WTC11 (cell line): ENCODE measurements around the gene PUS10. TPM values are rescaled to one million over a fixed set of nuclear protein-coding genes. Genes with fewer than 3 reads are reported as not detected.

Source experiments
- ATAC-seq: fragments of 200-7000 bp; cut with Tn5 transposase; 2 replicates; pipeline ENCODE4 v1.10.0; 2021; ENCODE audit warnings: mild to moderate bottlenecking, moderate library complexity
- CTCF ChIA-PET: fragments of 300-600 bp; sonication (Branson Sonifier 250); formaldehyde crosslinking; loops from one replicate; lab custom pipeline; 2021; ENCODE audit warnings: antibody characterized with exemption; lab: Charles Lee
- POLR2A ChIA-PET: fragments of 350-600 bp; sonication (Branson Sonifier 250); formaldehyde crosslinking; loops from one replicate; lab custom pipeline; 2021; ENCODE audit warnings: antibody characterized with exemption; lab: Charles Lee
- DNase-seq: peaks from one replicate; pipeline ENCODE4 v3.0.0; 2021; ENCODE audit warnings: low spot score
- H3K27ac Mint-ChIP-seq: 2 replicates; pipeline ENCODE4 v1.8.0; 2021; ENCODE audit warnings: mixed read lengths
- H3K27me3 Mint-ChIP-seq: 2 replicates; pipeline ENCODE4 v1.8.0; 2021; ENCODE audit warnings: low read depth, mild to moderate bottlenecking, moderate library complexity, mixed read lengths
- H3K36me3 Mint-ChIP-seq: 2 replicates; pipeline ENCODE4 v1.8.0; 2021; ENCODE audit warnings: mixed read lengths
- H3K4me1 Mint-ChIP-seq: 2 replicates; pipeline ENCODE4 v1.8.0; 2022; ENCODE audit warnings: mixed read lengths
- H3K4me3 Mint-ChIP-seq: 2 replicates; pipeline ENCODE4 v1.8.0; 2021; ENCODE audit warnings: mild to moderate bottlenecking, moderate library complexity, mixed read lengths
- H3K9me3 Mint-ChIP-seq: 2 replicates; pipeline ENCODE4 v1.8.0; 2021; ENCODE audit warnings: mixed read lengths
- ARID4B ChIP-seq: sonication (generic); formaldehyde crosslinking; IDR thresholded peaks from 2 replicates; pipeline ENCODE4 v1.8.0; 2023; ENCODE audit warnings: missing genetic modification reagents, mild to moderate bottlenecking, borderline replicate concordance
- CREB1 ChIP-seq: sonication (generic); formaldehyde crosslinking; IDR thresholded peaks from 2 replicates; pipeline ENCODE4 v1.8.0; 2023; ENCODE audit warnings: mild to moderate bottlenecking, missing genetic modification reagents
- CREM ChIP-seq: sonication (generic); formaldehyde crosslinking; IDR thresholded peaks from 2 replicates; pipeline ENCODE4 v1.8.1; 2022; ENCODE audit warnings: mild to moderate bottlenecking, missing genetic modification reagents, moderate library complexity
- E2F5 ChIP-seq: sonication (generic); formaldehyde crosslinking; IDR thresholded peaks from 2 replicates; pipeline ENCODE4 v1.8.1; 2022; ENCODE audit warnings: mild to moderate bottlenecking, moderate library complexity, missing genetic modification reagents
- FOXP1 ChIP-seq: sonication (generic); formaldehyde crosslinking; IDR thresholded peaks from 2 replicates; pipeline ENCODE4 v1.8.0; 2022; ENCODE audit warnings: missing genetic modification reagents, mild to moderate bottlenecking, moderate library complexity, borderline replicate concordance
- GABPB1 ChIP-seq: sonication (generic); formaldehyde crosslinking; IDR thresholded peaks from 2 replicates; pipeline ENCODE4 v1.8.1; 2023; ENCODE audit warnings: mild to moderate bottlenecking, missing genetic modification reagents
- HMGA2 ChIP-seq: fragments of 250-450 bp; sonication (Bioruptor Pico); IDR thresholded peaks from 2 replicates; pipeline ENCODE4 v1.4.0; 2021; ENCODE audit warnings: mild to moderate bottlenecking, moderate library complexity
- IRF1 ChIP-seq: sonication (generic); formaldehyde crosslinking; IDR thresholded peaks from 2 replicates; pipeline ENCODE4 v1.8.0; 2023; ENCODE audit warnings: missing genetic modification reagents
- IRF2 ChIP-seq: sonication (generic); formaldehyde crosslinking; IDR thresholded peaks from 2 replicates; pipeline ENCODE4 v1.8.0; 2022; ENCODE audit warnings: low read depth, missing genetic modification reagents, borderline replicate concordance
- JAZF1 ChIP-seq: fragments of 250-450 bp; sonication (Bioruptor Pico); IDR thresholded peaks from 2 replicates; pipeline ENCODE4 v1.9.0; 2021; ENCODE audit warnings: moderate library complexity, mild to moderate bottlenecking, inconsistent platforms
- MAX ChIP-seq: sonication (generic); formaldehyde crosslinking; IDR thresholded peaks from 2 replicates; pipeline ENCODE4 v1.8.0; 2022; ENCODE audit warnings: mild to moderate bottlenecking, missing genetic modification reagents
- NR1H2 ChIP-seq: sonication (generic); formaldehyde crosslinking; IDR thresholded peaks from 2 replicates; pipeline ENCODE4 v1.9.0; 2021; ENCODE audit warnings: mild to moderate bottlenecking, moderate library complexity, missing genetic modification reagents
- NR2C2 ChIP-seq: sonication (generic); formaldehyde crosslinking; IDR thresholded peaks from 2 replicates; pipeline ENCODE4 v1.8.0; 2022; ENCODE audit warnings: mild to moderate bottlenecking, missing genetic modification reagents
- SOX15 ChIP-seq: fragments of 250-450 bp; sonication (Bioruptor Pico); IDR thresholded peaks from 2 replicates; pipeline ENCODE4 v1.9.0; 2021; ENCODE audit warnings: mild to moderate bottlenecking
- SP1 ChIP-seq: sonication (generic); formaldehyde crosslinking; conservative IDR thresholded peaks from 2 replicates; pipeline ENCODE4 v1.8.1; 2022; ENCODE audit warnings: missing genetic modification reagents
- STAT6 ChIP-seq: sonication (generic); formaldehyde crosslinking; conservative IDR thresholded peaks from 2 replicates; pipeline ENCODE4 v1.8.1; 2023; ENCODE audit warnings: mild to moderate bottlenecking, low read depth, missing genetic modification reagents, moderate library complexity
- TEAD4 ChIP-seq: sonication (generic); formaldehyde crosslinking; IDR thresholded peaks from 2 replicates; pipeline ENCODE4 v1.8.0; 2022; ENCODE audit warnings: mild to moderate bottlenecking, missing genetic modification reagents
- ZBTB43 ChIP-seq: sonication (generic); formaldehyde crosslinking; IDR thresholded peaks from 2 replicates; pipeline ENCODE4 v1.8.1; 2023; ENCODE audit warnings: mild to moderate bottlenecking, missing genetic modification reagents
- ZNF263 ChIP-seq: sonication (generic); formaldehyde crosslinking; IDR thresholded peaks from 2 replicates; pipeline ENCODE4 v1.8.1; 2022; ENCODE audit warnings: low read depth, mild to moderate bottlenecking, moderate library complexity, missing genetic modification reagents
- ZNF425 ChIP-seq: fragments of 250-450 bp; sonication (Bioruptor Pico); conservative IDR thresholded peaks from 2 replicates; pipeline ENCODE4 v1.9.0; 2021; ENCODE audit warnings: mild to moderate bottlenecking
- ZSCAN18 ChIP-seq: fragments of 250-450 bp; sonication (Bioruptor Pico); IDR thresholded peaks from 2 replicates; pipeline ENCODE4 v2.1.2; 2022; ENCODE audit warnings: mild to moderate bottlenecking, moderate library complexity
- total RNA-seq: library from RNA; stranded (reverse); gene quantifications from 3 replicates; pipeline ENCODE4 v1.2.3, GENCODE V29; 2021

PUS10 gene
- total RNA-seq, 1 experiment from 2014 or later = 2.9 TPM

- TF ChIP-seq IRF1 (no peak), E2F5 (no peak), CREB1 (CRISPR knock-in tag) (no peak), STAT6 (CRISPR knock-in tag) (no peak), NR2C2 (CRISPR knock-in tag) (no peak)
These were observed 11.5 kb upstream of the PUS10 start (continued) for GRCh38 chr2:61029533-61029932.

- Mint-ChIP-seq H3K27ac (0 out of 2 replicates have a peak overlapping the region, but pooled peaks have one; percentile 21), H3K36me3 (peaks cover 14% of the 10 kb centered on the region), H3K4me3 (no peak overlapping the region), H3K9me3 (no peaks in the 10 kb centered on the region), H3K27me3 (no peaks in the 10 kb centered on the region), H3K4me1 (peaks cover 9% of the 10 kb centered on the region)
- DNase-seq (no peak), ATAC-seq (no peak)
- ChIA-PET POLR2A (no interaction called here), CTCF (no interaction called here)
- TF ChIP-seq GABPB1 (CRISPR knock-in tag) (no peak), SP1 (CRISPR knock-in tag) (no peak), ARID4B (CRISPR knock-in tag) (no peak), ZSCAN18 (CRISPR knock-in tag) (no peak), ZBTB43 (CRISPR knock-in tag) (no peak)
These were observed 5.6 kb upstream of the PUS10 start for GRCh38 chr2:61023670-61024069.

GRCh38 chr2:61021228-61021660 lies 3.2 kb upstream of the PUS10 start:
- no peaks in the 10 kb centered on the region for H3K9me3 Mint-ChIP-seq
- TF ChIP-seq JAZF1 (CRISPR knock-in tag) (no peak), NR1H2 (CRISPR knock-in tag) (no peak), MAX (CRISPR knock-in tag) (no peak), ZNF425 (CRISPR knock-in tag) (no peak), CREM (CRISPR knock-in tag) (no peak), HMGA2 (CRISPR knock-in tag) (no peak), TEAD4 (CRISPR knock-in tag) (no peak), NR2C2 (CRISPR knock-in tag) (no peak), SOX15 (CRISPR knock-in tag) (no peak), FOXP1 (CRISPR knock-in tag) (no peak), ZNF263 (CRISPR knock-in tag) (no peak), IRF2 (CRISPR knock-in tag) (no peak)

More at GRCh38 chr2:61021228-61021660, 3.2 kb upstream of the PUS10 start:
- ATAC-seq = no peak
- POLR2A ChIA-PET = no interaction called here
- Mint-ChIP-seq H3K4me1 (peaks cover 12% of the 10 kb centered on the region), H3K27me3 (no peaks in the 10 kb centered on the region), H3K36me3 (peaks cover 14% of the 10 kb centered on the region), H3K4me3 (no peak overlapping the region), H3K27ac (no peak overlapping the region)
- DNase-seq = no peak
- CTCF ChIA-PET = no interaction called here
